KMS-11 (cell line): ENCODE results near the gene MESD.

ENCODE experiments used
- H2AFZ ChIP-seq: fragments of 200-600 bp; sonication (generic); 2 replicates; pipeline ENCODE4 v1.6.1; 2016; ENCODE audit warnings: antibody characterized with exemption, mixed run types, low read depth
- H3K27ac ChIP-seq: fragments of 200-600 bp; sonication (generic); 2 replicates; pipeline ENCODE4 v1.6.1; 2016; ENCODE audit warnings: mild to moderate bottlenecking, mixed run types
- H3K27me3 ChIP-seq: fragments of 200-600 bp; sonication (generic); 2 replicates; pipeline ENCODE4 v1.6.1; 2017; ENCODE audit warnings: mild to moderate bottlenecking, low read depth, mixed run types, moderate library complexity; ENCODE audit not compliant: insufficient read depth
- H3K36me3 ChIP-seq: fragments of 200-600 bp; sonication (generic); 2 replicates; pipeline ENCODE4 v1.6.1; 2017; ENCODE audit warnings: mild to moderate bottlenecking, mixed run types; ENCODE audit not compliant: insufficient read depth
- H3K4me1 ChIP-seq: fragments of 200-600 bp; sonication (generic); 2 replicates; pipeline ENCODE4 v1.6.1; 2016; ENCODE audit warnings: mild to moderate bottlenecking, low read depth, mixed run types; ENCODE audit not compliant: poor library complexity, severe bottlenecking
- H3K4me2 ChIP-seq: fragments of 200-600 bp; sonication (generic); 2 replicates; pipeline ENCODE4 v1.7.0; 2016; ENCODE audit warnings: mild to moderate bottlenecking, mixed run types
- H3K4me3 ChIP-seq: fragments of 200-600 bp; sonication (generic); IDR thresholded peaks from 2 replicates; pipeline ENCODE4 v1.6.1; 2017; ENCODE audit warnings: low read depth, low read length, mixed read lengths; ENCODE audit not compliant: insufficient read depth
- H3K79me2 ChIP-seq: fragments of 200-600 bp; sonication (generic); 2 replicates; pipeline ENCODE4 v1.6.1; 2016; ENCODE audit warnings: low read depth, mixed run types; ENCODE audit not compliant: insufficient read depth
- H3K9ac ChIP-seq: fragments of 200-600 bp; sonication (generic); 2 replicates; pipeline ENCODE4 v1.6.1; 2016; ENCODE audit warnings: mild to moderate bottlenecking, mixed run types
- H4K20me1 ChIP-seq: fragments of 200-600 bp; sonication (generic); 2 replicates; pipeline ENCODE4 v1.6.1; 2016; ENCODE audit warnings: mild to moderate bottlenecking, mixed run types; ENCODE audit not compliant: insufficient read depth
- CTCF ChIP-seq: fragments of 200-600 bp; sonication (generic); conservative IDR thresholded peaks from 2 replicates; pipeline ENCODE4 v1.6.1; 2017; ENCODE audit warnings: low read depth, mild to moderate bottlenecking, antibody characterized with exemption, low read length, moderate library complexity, mixed read lengths

MESD gene

GRCh38 chr15:81032818-81033217, 43.2 kb upstream of the MESD start:
- Histone ChIP-seq H3K27ac (no peak overlapping the region), H3K27me3 (no peaks in the 10 kb centered on the region), H2AFZ (no peak overlapping the region), H3K4me2 (no peak overlapping the region), H4K20me1 (no peaks in the 10 kb centered on the region), H3K79me2 (no peaks in the 10 kb centered on the region), H3K36me3 (no peaks in the 10 kb centered on the region), H3K4me1 (no peaks in the 10 kb centered on the region), H3K4me3 (no peak overlapping the region), H3K9ac (no peak overlapping the region)
- TF ChIP-seq CTCF: no peak

- H3K27me3 ChIP-seq: no peaks in the 10 kb centered on the region
- no peak overlapping the region for H3K4me2 ChIP-seq
- H3K36me3 ChIP-seq: no peaks in the 10 kb centered on the region
- no peak overlapping the region for H2AFZ ChIP-seq
- H3K4me1 ChIP-seq: no peaks in the 10 kb centered on the region
- no peak for TF ChIP-seq CTCF
- H4K20me1 ChIP-seq: no peaks in the 10 kb centered on the region
- H3K4me3 ChIP-seq: no peak overlapping the region
- H3K79me2 ChIP-seq: no peaks in the 10 kb centered on the region
- no peak overlapping the region for H3K9ac ChIP-seq
- H3K27ac ChIP-seq: no peak overlapping the region
Measured at GRCh38 chr15:81032355-81032754, 42.7 kb upstream of the MESD start.

- no peak for TF ChIP-seq CTCF
- no peaks in the 10 kb centered on the region for H3K79me2 ChIP-seq
- no peaks in the 10 kb centered on the region for H3K36me3 ChIP-seq
- no peaks in the 10 kb centered on the region for H3K4me1 ChIP-seq
- H3K27ac ChIP-seq: no peak overlapping the region
- no peak overlapping the region for H2AFZ ChIP-seq
- no peaks in the 10 kb centered on the region for H3K27me3 ChIP-seq
- H4K20me1 ChIP-seq: no peaks in the 10 kb centered on the region
- H3K9ac ChIP-seq: no peak overlapping the region
- no peak overlapping the region for H3K4me2 ChIP-seq
- no peak overlapping the region for H3K4me3 ChIP-seq
Measured at GRCh38 chr15:81031203-81031602, 41.6 kb upstream of the MESD start.

- H3K36me3 ChIP-seq: no peaks in the 10 kb centered on the region
- H3K4me3 ChIP-seq: no peak overlapping the region
- no peaks in the 10 kb centered on the region for H3K4me1 ChIP-seq
- H3K9ac ChIP-seq: no peak overlapping the region
- no peak overlapping the region for H2AFZ ChIP-seq
- no peaks in the 10 kb centered on the region for H3K27me3 ChIP-seq
- no peaks in the 10 kb centered on the region for H4K20me1 ChIP-seq
- no peak for TF ChIP-seq CTCF
- no peak overlapping the region for H3K27ac ChIP-seq
- H3K79me2 ChIP-seq: no peaks in the 10 kb centered on the region
- H3K4me2 ChIP-seq: no peak overlapping the region
Measured at GRCh38 chr15:81030301-81030750, 40.7 kb upstream of the MESD start.
